ENCODE results near the gene LMOD3. TPM values are rescaled to one million over a fixed set of nuclear protein-coding genes. Genes with fewer than 3 reads are reported as not detected.

LMOD3 gene
- total and polyA plus RNA-seq, 9 of the 15 experiments (the other 6 are each of a cell fraction or from before 2014, with no cell fraction given) = 0.03 TPM; not detected in 8

GRCh38 chr3:69096299-69096698 lies 26.1 kb downstream of the LMOD3 start (continued):
- TF ChIP-seq ZNF398 (CRISPR knock-in tag; IDR thresholded peaks at IDR 0.05) (no peak), BHLHE40 (IDR thresholded peaks at IDR 0.05; ENCODE audit: low read length) (no peak), ZBTB40 (IDR thresholded peaks at IDR 0.05) (no peak), ZBTB40 (CRISPR knock-in tag; IDR thresholded peaks at IDR 0.05) (no peak), SREBF1 (IDR thresholded peaks at IDR 0.05; ENCODE audit: borderline replicate concordance, low read depth, low read length) (no peak), IRF1 (CRISPR knock-in tag; IDR thresholded peaks at IDR 0.05; ENCODE audit: borderline replicate concordance) (no peak), KLF10 (CRISPR knock-in tag; IDR thresholded peaks at IDR 0.05) (no peak), HNRNPH1 (optimal IDR thresholded peaks at IDR 0.05; ENCODE audit: low read depth, low read length) (no peak), ZEB2 (IDR thresholded peaks at IDR 0.05) (no peak)

All from K562 (cell line).